PC-3 (cell line): Measurements from ENCODE around the gene HS3ST4. TPM values are rescaled to one million over a fixed set of nuclear protein-coding genes. Genes with fewer than 3 reads are reported as not detected.

Experiments
- ATAC-seq: fragments of 200-7000 bp; cut with Tn5 transposase; 2 replicates; pipeline ENCODE4 v1.9.1; 2020; ENCODE audit warnings: mild to moderate bottlenecking, moderate library complexity
- BruUV-seq: library from RNA; stranded (reverse); fragments of 400-500 nt; replicated peaks from 2 replicates; lab custom pipeline; 2021; lab: Mats Ljungman, UMichigan
- CTCF ChIA-PET: fragments of 300-600 bp; sonication (Branson Sonifier 250); formaldehyde crosslinking; loops from one replicate; lab custom pipeline; 2022; ENCODE audit warnings: antibody characterized with exemption; lab: Charles Lee
- POLR2A ChIA-PET: fragments of 300-600 bp; sonication (Branson Sonifier 250); formaldehyde crosslinking; loops from one replicate; lab custom pipeline; 2022; ENCODE audit warnings: antibody characterized with exemption; ENCODE audit not compliant: unreplicated experiment; lab: Charles Lee
- DNase-seq: peaks from one replicate; pipeline ENCODE4 v3.0.0-alpha.2; 2015
- H2AFZ ChIP-seq: fragments of 300-600 bp; sonication (generic); 2 replicates; pipeline ENCODE4 v1.6.0; 2016; ENCODE audit warnings: antibody characterized with exemption, low read length
- H3F3A ChIP-seq: fragments of 300-600 bp; sonication (generic); one replicate; pipeline ENCODE4 v1.6.0; 2017; ENCODE audit warnings: antibody characterized with exemption, low read length, control low read depth, mild to moderate bottlenecking; ENCODE audit not compliant: unreplicated experiment
- H3K27ac ChIP-seq: fragments of 300-600 bp; sonication (generic); 2 replicates; pipeline ENCODE4 v1.5.1; 2016; ENCODE audit warnings: mild to moderate bottlenecking, low read length
- H3K27me3 ChIP-seq: fragments of 300-600 bp; sonication (generic); 2 replicates; pipeline ENCODE4 v1.6.1; 2016; ENCODE audit warnings: low read length, mixed read lengths
- H3K36me3 ChIP-seq: fragments of 300-600 bp; sonication (generic); 2 replicates; pipeline ENCODE4 v1.6.1; 2016; ENCODE audit warnings: low read depth, mixed run types, low read length, mixed read lengths
- H3K4me1 ChIP-seq: fragments of 300-600 bp; sonication (generic); 2 replicates; pipeline ENCODE4 v1.5.1; 2016; ENCODE audit warnings: low read length; ENCODE audit not compliant: insufficient read depth
- H3K4me2 ChIP-seq: fragments of 300-600 bp; sonication (generic); 2 replicates; pipeline ENCODE4 v1.6.0; 2016; ENCODE audit warnings: low read length
- H3K4me3 ChIP-seq: fragments of 300-600 bp; sonication (generic); 2 replicates; pipeline ENCODE4 v1.5.1; 2016; ENCODE audit warnings: mild to moderate bottlenecking, low read length, mixed read lengths
- H3K79me2 ChIP-seq: fragments of 300-600 bp; sonication (generic); 2 replicates; pipeline ENCODE4 v1.6.1; 2017; ENCODE audit warnings: low read length, mixed read lengths
- H3K9ac ChIP-seq: fragments of 300-600 bp; sonication (generic); 2 replicates; pipeline ENCODE4 v1.6.0; 2016; ENCODE audit warnings: mild to moderate bottlenecking, low read length
- H3K9me2 ChIP-seq: fragments of 300-600 bp; sonication (generic); replicated peaks from 2 replicates; pipeline ENCODE4 v1.6.1; 2016; ENCODE audit warnings: mixed run types, low read length, mixed read lengths
- H3K9me3 ChIP-seq: fragments of 300-600 bp; sonication (generic); 2 replicates; pipeline ENCODE4 v1.6.1; 2016; ENCODE audit warnings: low read length, mixed read lengths
- H4K20me1 ChIP-seq: fragments of 300-600 bp; sonication (generic); 2 replicates; pipeline ENCODE4 v1.6.1; 2016; ENCODE audit warnings: low read length, mixed read lengths
- CTCF ChIP-seq: fragments of 300-600 bp; sonication (generic); conservative IDR thresholded peaks from 2 replicates; pipeline ENCODE4 v1.5.1; 2017; ENCODE audit warnings: antibody characterized with exemption, low read depth, mild to moderate bottlenecking, low read length
- EZH2 ChIP-seq: fragments of 300-600 bp; sonication (generic); IDR thresholded peaks from one replicate; pipeline ENCODE4 v1.6.1; 2017; ENCODE audit warnings: antibody characterized with exemption, mild to moderate bottlenecking, low read length; ENCODE audit not compliant: unreplicated experiment
- EZH2phosphoT487 ChIP-seq: fragments of 300-600 bp; sonication (generic); IDR thresholded peaks from 2 replicates; pipeline ENCODE4 v1.6.1; 2018; ENCODE audit warnings: mild to moderate bottlenecking, antibody characterized with exemption, low read length, borderline replicate concordance
- intact Hi-C: fragments of 100-400 bp; cut with micrococcal nuclease; formaldehyde crosslinking; loops from 2 replicates; pipeline ENCODE4 v1.9.0; 2023
- total RNA-seq: library from RNA; depleted of rRNA; stranded (reverse); fragments of >200 nt; gene quantifications from 2 replicates; pipeline ENCODE4 v1.2.3, GENCODE V29; 2014

The HS3ST4 gene
- total RNA-seq, 1 experiment from 2014 or later = not detected

GRCh38 chr16:25700547-25700946 is 8.8 kb downstream of the HS3ST4 start:
- no peak overlapping the region for H3K4me3 ChIP-seq
- CTCF ChIA-PET = no interaction called here
- no peaks in the 10 kb centered on the region for H4K20me1 ChIP-seq

GRCh38 chr16:25707553-25707952 is 15.8 kb downstream of the HS3ST4 start:
- H2AFZ ChIP-seq = no peak overlapping the region
- DNase-seq (no peak), ATAC-seq (no peak)
- no TSS peak for BruUV-seq
- H3K27me3 ChIP-seq = peaks cover 9% of the 10 kb centered on the region
- no peaks in the 10 kb centered on the region for H4K20me1 ChIP-seq
- no peaks in the 10 kb centered on the region for H3K9me3 ChIP-seq
- intact Hi-C loops = no loop called here
- ChIA-PET CTCF (no interaction called here), POLR2A (no interaction called here)
- no peak overlapping the region for H3K4me2 ChIP-seq
- no peak overlapping the region for H3K27ac ChIP-seq
- H3K4me3 ChIP-seq = no peak overlapping the region
- H3K79me2 ChIP-seq = no peaks in the 10 kb centered on the region
- no peak for TF ChIP-seq EZH2phosphoT487
- no peak for TF ChIP-seq CTCF
- TF ChIP-seq EZH2 = no peak
- H3K9ac ChIP-seq = no peak overlapping the region
- no peaks in the 10 kb centered on the region for H3F3A ChIP-seq
- no peaks in the 10 kb centered on the region for H3K9me2 ChIP-seq
- H3K4me1 ChIP-seq = no peaks in the 10 kb centered on the region
- no peaks in the 10 kb centered on the region for H3K36me3 ChIP-seq

More at GRCh38 chr16:25700547-25700946, 8.8 kb downstream of the HS3ST4 start:
- Histone ChIP-seq H3K9me3 (no peaks in the 10 kb centered on the region), H3K4me1 (no peaks in the 10 kb centered on the region), H2AFZ (no peak overlapping the region), H3F3A (no peaks in the 10 kb centered on the region), H3K36me3 (no peaks in the 10 kb centered on the region), H3K4me2 (no peak overlapping the region), H3K27ac (no peak overlapping the region), H3K79me2 (no peaks in the 10 kb centered on the region), H3K9ac (no peak overlapping the region), H3K27me3 (peaks cover 12% of the 10 kb centered on the region; the same call in 1 of the 2 replicates), H3K9me2 (no peaks in the 10 kb centered on the region)
- DNase-seq = no peak
- no TSS peak for BruUV-seq
- POLR2A ChIA-PET = no interaction called here
- TF ChIP-seq EZH2 = no peak
- no peak for TF ChIP-seq EZH2phosphoT487
- TF ChIP-seq CTCF = no peak
- intact Hi-C loops = no loop called here
- no peak for ATAC-seq

DNA sequence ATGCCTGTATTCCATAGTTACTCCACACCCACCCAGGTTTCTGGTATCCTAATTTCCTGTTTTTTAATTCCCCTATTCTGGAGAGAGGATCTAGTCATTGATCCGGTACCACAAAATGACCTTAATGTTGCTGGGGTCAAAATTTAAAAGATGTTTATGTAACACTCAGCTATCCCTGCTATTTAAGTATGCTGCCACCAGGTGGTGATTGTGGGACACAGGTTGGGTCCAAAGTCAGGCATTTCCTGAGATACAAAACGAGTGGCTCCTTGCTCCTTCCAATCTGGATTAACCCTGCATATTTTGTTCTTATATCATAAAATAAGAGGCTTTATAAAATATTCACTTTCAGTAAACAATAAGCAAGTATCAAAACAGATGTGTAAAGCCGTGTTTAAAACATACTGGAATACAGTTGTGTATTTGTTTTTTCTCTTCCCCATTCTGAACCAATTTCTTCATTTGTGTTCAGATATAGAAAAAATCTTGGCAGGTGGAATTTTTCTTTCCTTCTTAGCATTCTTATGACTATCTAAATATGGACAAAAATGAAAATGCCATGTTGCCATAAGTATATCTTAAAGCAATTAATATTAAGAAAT is 16.3 kb downstream of the HS3ST4 start:
- no peak for ATAC-seq
- H3K4me1 ChIP-seq = no peaks in the 10 kb centered on the region
- no peak for TF ChIP-seq EZH2phosphoT487
- TF ChIP-seq CTCF = peak; percentile 59
- no peaks in the 10 kb centered on the region for H3F3A ChIP-seq
- POLR2A ChIA-PET = no interaction called here
- peak; percentile 49 for DNase-seq
- H3K9me3 ChIP-seq = no peaks in the 10 kb centered on the region
- H3K79me2 ChIP-seq = no peaks in the 10 kb centered on the region
- intact Hi-C loops = no loop called here
- no peaks in the 10 kb centered on the region for H3K9me2 ChIP-seq
- no peak overlapping the region for H3K4me3 ChIP-seq
- H3K36me3 ChIP-seq = no peaks in the 10 kb centered on the region
- no peak overlapping the region for H3K9ac ChIP-seq
- H4K20me1 ChIP-seq = no peaks in the 10 kb centered on the region
- CTCF ChIA-PET = no interaction called here
- no peak overlapping the region for H3K27ac ChIP-seq
- H3K4me2 ChIP-seq = no peak overlapping the region
- H3K27me3 ChIP-seq = peaks cover 9% of the 10 kb centered on the region
- H2AFZ ChIP-seq = no peak overlapping the region
- no TSS peak for BruUV-seq
